GM08714 (cell line): ENCODE results near the gene RNPEPL1.
"Not testable (repeated sequence)": the region's sequence is repeated elsewhere in the genome, so short reads cannot be mapped to it uniquely, and the experiment has no call there.

Experiments
- H3K4me3 ChIP-seq: fragments of 200-500 bp; sonication (Bioruptor generic); 2 replicates; pipeline ENCODE4 v1.5.1; 2014; ENCODE audit warnings: mild to moderate bottlenecking, low read length, inconsistent platforms
- ZNF274 ChIP-seq: IDR thresholded peaks from 2 replicates; pipeline ENCODE4 v1.6.1; 2012; ENCODE audit warnings: mild to moderate bottlenecking, low read depth, low read length

The RNPEPL1 gene

DNA sequence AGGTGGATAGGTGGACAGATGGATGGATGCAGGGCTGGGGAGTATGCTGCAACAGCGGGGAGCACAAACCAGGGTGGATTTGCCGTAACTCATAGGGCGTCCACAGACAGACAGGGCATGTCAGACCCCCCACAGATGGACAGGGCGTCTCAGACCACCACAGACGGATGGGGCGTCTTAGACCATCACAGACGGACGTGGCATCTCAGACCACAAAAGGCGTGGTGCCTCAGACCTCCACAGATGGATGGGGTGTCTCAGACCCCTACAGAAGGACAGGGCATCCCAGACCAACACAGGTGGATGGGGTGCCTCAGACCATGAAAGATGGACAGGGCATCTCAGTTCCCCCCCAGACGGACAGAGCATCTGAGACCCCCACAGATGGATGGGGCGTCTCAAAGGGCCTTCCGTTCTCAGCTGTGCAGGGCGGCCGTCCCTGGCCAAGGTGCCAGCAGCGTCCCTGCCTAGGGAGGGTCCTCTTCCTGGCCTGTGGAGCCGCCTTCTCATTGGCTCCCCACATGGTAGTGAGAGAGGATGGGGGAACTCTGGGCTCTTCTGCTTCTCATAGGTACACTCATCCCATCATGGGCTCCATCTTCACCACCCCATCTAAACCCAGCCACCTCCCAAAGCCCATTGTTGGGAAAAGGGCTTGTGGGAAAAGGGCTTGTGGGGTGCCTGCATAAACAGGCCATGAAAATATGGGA lies 12.6 kb upstream of the RNPEPL1 start:
- no peak for TF ChIP-seq ZNF274
- no peak overlapping the region for H3K4me3 ChIP-seq

DNA sequence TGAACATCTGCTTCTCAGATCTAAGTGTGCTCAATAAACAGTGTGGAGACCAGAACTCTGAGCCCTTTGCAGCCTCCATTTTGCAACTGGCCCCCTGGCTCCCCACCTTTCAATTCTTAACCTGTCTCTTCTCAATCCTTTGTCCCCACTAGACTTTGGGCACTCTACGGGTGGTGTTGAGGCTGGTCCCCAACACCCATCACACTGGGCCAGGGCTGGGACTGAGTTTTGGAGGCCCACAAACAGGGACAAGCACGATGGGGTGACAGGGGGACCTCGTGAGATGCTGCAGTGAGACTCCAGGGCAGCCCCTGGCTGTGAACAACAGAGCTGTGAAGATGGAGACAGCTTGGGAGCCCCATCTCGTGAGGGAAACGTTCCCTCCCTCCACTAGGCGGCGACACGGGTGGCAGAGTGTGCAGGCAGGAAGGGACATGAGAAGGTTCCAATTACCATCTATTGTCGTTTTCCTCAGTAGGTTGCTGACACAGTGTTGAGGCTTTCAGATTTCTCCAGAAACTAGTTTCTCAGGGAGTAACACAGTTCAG lies 11.7 kb upstream of the RNPEPL1 start:
- no peak overlapping the region for H3K4me3 ChIP-seq
- no peak for TF ChIP-seq ZNF274

DNA sequence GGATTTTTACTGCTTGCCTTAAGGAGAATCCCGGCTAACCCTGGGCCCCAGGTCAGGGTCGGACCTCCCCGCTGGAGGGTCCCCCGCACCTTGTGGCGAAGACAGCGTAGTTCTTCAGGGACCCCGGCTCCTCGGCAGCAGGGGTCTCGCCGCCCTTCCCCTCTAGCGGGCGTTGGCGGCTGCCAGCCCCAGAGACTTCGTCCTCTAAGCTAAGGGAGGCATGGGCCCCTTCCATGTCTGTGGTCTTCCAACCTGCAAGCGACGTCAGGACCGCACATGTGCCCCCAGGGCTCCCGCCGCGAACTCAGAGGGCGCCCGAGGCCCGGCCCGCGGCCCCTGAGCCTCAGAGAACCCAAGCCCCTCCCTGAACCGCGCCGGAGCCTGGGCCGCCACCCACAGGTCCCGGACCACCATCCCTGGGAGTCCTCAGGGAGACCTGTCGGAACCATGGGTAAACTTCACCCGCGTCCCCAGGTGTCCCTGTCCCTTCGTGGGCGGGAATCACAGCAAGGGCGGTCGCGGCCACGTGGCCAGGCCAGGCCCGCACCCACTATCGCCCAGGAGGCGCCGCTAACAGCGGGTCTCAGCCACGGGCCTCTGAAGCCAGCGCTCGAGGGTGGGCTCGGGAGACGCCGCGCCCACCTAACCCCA lies 11.1 kb upstream of the RNPEPL1 start:
- H3K4me3 ChIP-seq: no peak overlapping the region; the same call in 1 of the 2 replicates
- no peak for TF ChIP-seq ZNF274

GRCh38 chr2:240557808-240558207 lies 10.5 kb upstream of the RNPEPL1 start, which contains the start of gene ANKMY1:
Gene ANKMY1, minus strand, starts transcription at chr2:240557988. Its CDS starts 653 bp downstream, at chr2:240557335.
- H3K4me3 ChIP-seq: no peak within 1 kb of the TSS; the same call in 1 of the 2 replicates
- TF ChIP-seq ZNF274: no peak

DNA sequence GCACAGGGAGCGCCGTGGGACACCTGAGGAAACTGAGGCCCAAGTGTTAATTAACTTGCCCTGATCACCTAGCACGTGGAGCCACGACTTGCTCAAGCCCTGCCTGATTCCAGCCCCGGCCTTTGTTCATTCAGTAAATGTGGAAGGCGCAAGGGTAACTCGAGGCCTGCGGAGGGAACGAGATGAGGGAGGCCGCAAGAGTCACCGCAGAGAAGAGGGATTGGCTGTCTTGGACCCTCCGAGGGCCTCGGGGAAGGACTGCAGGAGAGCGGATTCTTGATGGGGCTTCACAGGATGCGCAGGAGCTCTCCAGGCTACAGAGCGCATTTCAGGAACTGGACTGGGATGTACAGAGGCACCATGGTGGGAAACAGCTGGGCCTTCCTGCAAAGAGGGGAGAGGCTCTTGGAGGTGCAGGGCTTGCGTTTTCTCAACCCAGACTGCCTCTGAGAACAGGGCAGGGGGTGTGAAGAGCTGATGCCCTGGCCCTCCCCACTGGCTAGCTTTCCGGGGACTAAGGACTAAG lies 10.0 kb upstream of the RNPEPL1 start:
- no peak for TF ChIP-seq ZNF274
- H3K4me3 ChIP-seq: no peak overlapping the region; the same call in 1 of the 2 replicates

DNA sequence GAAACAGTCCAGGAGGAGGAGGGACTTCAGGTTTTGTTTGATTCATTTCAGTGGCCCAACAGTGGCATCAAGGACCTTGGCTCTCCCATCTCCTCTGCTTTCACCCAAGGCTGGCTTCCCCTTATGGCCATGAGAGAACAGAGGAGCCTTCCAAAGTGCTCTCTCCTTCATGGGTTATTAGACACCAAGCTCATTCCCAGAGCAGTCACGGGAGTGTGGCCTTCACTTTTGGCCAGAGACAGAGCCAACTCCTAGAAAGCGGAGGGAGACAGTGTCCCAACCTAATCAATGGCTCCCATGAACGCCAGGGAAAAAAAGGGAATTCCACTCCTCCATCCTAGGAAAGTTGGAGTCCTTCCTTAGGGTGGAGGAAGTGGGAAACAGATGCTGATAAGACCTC lies 9.0 kb upstream of the RNPEPL1 start:
- H3K4me3 ChIP-seq: peak overlapping the region; percentile 41; the same call in 1 of the 2 replicates
- no peak for TF ChIP-seq ZNF274

DNA sequence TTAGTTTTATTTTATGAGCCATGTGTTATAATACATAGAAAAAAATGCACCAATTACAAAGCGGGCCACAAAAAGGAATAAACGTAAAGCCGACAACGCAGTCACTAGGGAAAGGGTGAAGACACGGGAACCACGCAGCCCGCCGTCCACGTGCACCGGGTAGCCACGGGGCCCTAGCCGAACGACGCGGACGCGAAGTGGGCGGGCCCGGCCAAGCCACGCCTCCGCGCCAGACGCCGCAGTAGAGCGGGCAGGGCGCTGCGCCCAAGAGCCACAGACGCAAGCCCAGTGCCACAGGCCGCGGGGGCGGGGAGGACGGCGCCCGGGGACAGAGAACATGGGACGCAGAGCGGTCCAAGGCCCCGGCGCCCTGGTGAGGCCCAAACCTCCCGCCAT lies 8.2 kb upstream of the RNPEPL1 start, which contains the start of gene DUSP28:
TSS of gene DUSP28 (plus strand) at position 274 of the 396 bp plus-strand sequence. CDS start 328 bp downstream, outside the sequence.
- H3K4me3 ChIP-seq: peak within 1 kb of the TSS; percentile 95
- TF ChIP-seq ZNF274: no peak

DNA sequence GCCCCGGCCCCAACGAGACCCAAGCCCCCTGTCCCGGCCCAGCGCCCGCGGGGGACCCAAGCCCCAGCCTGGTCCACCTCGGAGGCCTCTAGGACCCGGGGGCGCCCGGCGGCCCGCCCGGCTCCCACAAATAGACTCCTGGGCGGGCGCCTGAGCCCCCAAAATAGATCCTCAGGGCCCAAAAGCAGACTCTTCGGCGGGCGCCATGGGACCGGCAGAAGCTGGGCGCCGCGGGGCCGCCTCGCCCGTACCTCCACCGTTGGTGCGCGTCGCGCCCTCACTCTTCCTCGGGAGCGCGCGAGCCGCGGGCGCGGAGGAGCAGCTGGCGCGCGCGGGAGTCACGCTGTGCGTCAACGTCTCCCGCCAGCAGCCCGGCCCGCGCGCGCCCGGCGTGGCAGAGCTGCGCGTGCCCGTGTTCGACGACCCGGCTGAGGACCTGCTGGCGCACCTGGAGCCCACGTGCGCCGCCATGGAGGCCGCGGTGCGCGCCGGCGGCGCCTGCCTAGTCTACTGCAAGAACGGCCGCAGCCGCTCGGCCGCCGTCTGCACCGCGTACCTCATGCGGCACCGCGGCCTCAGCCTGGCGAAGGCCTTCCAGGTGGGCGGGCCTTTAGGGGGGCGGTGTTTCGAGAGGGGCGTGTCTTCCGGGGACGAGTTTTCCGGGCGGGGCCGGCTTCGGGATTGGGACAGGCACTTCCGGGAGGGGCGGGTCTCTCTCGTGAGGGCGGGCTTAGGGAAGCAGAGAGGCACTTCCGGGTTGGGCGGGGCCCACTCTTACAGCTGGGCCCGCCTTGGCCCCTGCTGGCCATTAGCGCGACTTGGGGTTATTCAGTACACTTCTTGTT lies 7.6 kb upstream of the RNPEPL1 start:
- no peak for TF ChIP-seq ZNF274
- peak overlapping the region; percentile 95 for H3K4me3 ChIP-seq

- H3K4me3 ChIP-seq: peak overlapping the region; percentile 95
- no peak for TF ChIP-seq ZNF274
Observed at GRCh38 chr2:240561325-240561971, 6.8 kb upstream of the RNPEPL1 start.

GRCh38 chr2:240563231-240563630 lies 5.1 kb upstream of the RNPEPL1 start:
- not testable (repeated sequence) for H3K4me3 ChIP-seq

GRCh38 chr2:240563951-240564560 lies 4.2 kb upstream of the RNPEPL1 start:
- TF ChIP-seq ZNF274: no peak
- no peak overlapping the region for H3K4me3 ChIP-seq

- H3K4me3 ChIP-seq: peak overlapping the region; percentile 33; the same call in 1 of the 2 replicates
Observed at GRCh38 chr2:240564561-240565332, 3.5 kb upstream of the RNPEPL1 start.

More at GRCh38 chr2:240564561-240565332, 3.5 kb upstream of the RNPEPL1 start:
- TF ChIP-seq ZNF274: no peak
